Astrocyte of the cerebellum (primary cell): Measurements from ENCODE around the gene ZNF609.

Experiments
- DNase-seq: peaks from one replicate; pipeline ENCODE4 v3.0.0-alpha.2; 2011; ENCODE audit warnings: low read depth
- H3K4me3 ChIP-seq: 2 replicates; pipeline ENCODE4 v1.5.1; 2011; ENCODE audit warnings: mild to moderate bottlenecking, low read depth, low read length, moderate library complexity
- CTCF ChIP-seq: IDR thresholded peaks from 2 replicates; pipeline ENCODE4 v1.5.1; 2012; ENCODE audit warnings: low read length, low read depth, moderate library complexity, mild to moderate bottlenecking; ENCODE audit errors: missing control alignments
- in situ Hi-C: cut with HindIII; loops from 2 replicates; pipeline ENCODE4 v1.10.0; 2017; ENCODE audit warnings: low sequenced_read_pairs

The ZNF609 gene

DNA sequence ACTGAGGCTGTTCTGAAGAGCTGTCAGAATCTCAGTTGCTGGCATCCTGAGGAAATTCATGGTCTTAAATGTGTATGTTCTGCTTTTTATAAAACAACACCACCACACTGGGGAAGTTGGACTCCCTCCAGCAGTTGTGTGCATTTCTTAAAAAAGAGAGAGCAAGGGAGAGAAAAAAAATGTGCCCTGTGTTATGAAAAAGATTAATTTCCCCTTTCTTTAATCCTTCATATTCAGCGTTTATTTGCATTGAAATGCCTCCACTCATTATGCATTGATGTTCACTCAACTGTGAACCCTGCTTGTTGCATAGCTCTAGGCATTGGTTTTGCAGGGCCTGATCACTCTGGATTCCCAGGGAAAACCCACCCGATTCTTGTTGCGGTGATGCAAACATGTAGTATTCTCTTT, 4.4 kb upstream of the ZNF609 start:
- in situ Hi-C loops = no loop called here
- no peak for TF ChIP-seq CTCF
- peak; percentile 56 for DNase-seq
- H3K4me3 ChIP-seq = no peak overlapping the region

GRCh38 chr15:64456634-64457108, 3.7 kb upstream of the ZNF609 start:
- H3K4me3 ChIP-seq = no peak overlapping the region
- no peak for TF ChIP-seq CTCF
- no peak for DNase-seq
- in situ Hi-C loops = no loop called here

- TF ChIP-seq CTCF = no peak
- DNase-seq = no peak
- in situ Hi-C loops = no loop called here
- no peak overlapping the region for H3K4me3 ChIP-seq
Observed at GRCh38 chr15:64459066-64459781, 1.2 kb upstream of the ZNF609 start.

DNA sequence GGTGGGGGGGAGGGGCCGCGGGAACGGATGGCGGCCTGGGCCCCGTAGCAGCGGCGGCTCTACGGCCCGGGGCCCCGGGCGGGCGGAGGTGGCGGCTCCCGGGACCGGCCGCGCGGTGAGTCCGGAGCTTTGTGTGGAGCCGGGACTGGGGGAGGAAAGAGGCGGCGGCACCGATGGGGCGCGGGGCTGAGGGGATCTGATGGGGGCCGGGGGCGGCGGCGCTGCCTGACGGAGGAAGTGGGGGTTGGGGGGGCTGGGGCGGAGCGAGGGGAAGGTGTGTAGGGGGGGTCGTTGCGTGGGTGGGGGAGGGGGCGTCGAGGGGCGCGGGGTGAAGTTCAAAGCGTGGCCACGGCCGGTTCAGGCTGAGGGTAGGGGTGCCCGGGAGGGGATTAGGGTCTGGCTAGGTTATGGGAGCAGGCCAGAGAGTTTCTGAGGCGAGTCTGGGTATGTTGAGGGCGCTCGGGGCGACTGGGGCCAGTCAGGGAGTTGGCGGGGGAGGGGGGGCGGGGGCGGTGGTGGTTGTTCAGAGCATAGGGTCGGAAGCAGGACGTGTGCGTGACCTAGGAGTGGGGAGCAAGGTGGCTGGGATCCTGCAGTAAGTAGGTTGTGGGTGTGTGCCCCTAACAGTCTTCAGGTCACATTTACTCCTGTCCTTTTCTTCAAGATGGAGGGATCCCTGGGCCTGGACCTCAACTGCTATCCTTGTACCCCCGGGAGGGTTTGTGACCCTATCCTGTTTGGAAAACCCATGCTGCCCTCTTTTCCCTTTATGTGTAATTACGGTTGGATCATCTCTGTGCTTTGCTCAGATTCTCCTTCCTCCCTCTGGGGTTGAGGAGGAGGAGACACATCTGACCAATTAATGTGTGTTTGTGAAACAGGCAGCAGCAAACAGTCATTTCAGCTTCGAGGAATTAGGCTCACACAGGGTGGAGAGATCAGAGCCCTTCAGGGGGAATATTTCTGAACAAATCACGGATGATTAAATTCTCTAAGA, 644 bp downstream of the ZNF609 start:
- DNase-seq = peak; percentile 55
- peak overlapping the region; percentile 62 for H3K4me3 ChIP-seq
- in situ Hi-C loops = no loop called here
- no peak for TF ChIP-seq CTCF

DNA sequence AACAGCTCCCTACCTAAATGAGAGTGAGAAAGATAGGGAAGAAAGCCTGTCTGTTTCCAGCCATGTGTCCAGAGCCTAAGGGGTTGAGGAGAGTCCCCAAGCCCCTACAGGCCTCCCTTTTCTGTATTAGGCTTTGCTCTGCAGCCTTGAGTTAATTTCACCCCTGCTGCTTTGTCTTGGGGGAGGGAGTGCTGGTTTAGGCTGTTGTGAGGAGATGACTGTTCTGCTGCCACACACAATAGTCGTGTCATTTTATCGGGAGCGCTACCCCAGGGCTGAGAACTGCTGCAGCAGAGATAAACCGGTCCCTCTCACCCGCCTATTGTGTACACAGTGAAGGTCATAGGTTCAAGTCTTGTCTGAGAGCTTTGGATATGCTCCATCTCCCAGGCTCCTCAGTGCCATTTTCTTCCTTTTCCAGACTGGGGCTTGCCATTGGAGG, 1.4 kb downstream of the ZNF609 start:
- peak overlapping the region; percentile 62 for H3K4me3 ChIP-seq
- TF ChIP-seq CTCF = no peak
- DNase-seq = no peak
- in situ Hi-C loops = no loop called here

DNA sequence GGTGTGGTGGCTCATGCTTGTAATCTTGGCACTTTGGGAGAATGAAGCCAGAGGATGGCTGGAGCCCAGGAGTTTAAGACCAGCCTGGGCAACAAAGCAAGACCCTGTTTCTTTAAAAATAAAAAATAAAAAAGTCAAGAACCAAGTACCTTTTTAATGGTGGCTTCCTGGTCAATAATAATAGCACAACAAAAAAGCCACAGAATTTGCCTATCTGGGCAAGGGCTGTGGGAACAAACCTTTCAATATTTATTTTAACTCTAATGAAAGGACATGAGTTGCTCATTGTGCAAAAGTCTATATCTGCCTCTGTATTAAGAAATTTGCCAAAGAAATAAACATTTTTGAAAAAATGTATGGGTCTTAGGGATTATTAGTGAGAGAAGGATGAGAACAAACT, 2.1 kb downstream of the ZNF609 start:
- no peak for DNase-seq
- no peak overlapping the region for H3K4me3 ChIP-seq
- no peak for TF ChIP-seq CTCF
- in situ Hi-C loops = no loop called here
